H9 (cell line): ENCODE measurements around the gene RNF130. TPM values are rescaled to one million over a fixed set of nuclear protein-coding genes. Genes with fewer than 3 reads are reported as not detected.

Source experiments
- DNase-seq: peaks from one replicate; pipeline ENCODE4 v3.0.0-alpha.2; 2017
- H2AFZ ChIP-seq: one replicate; pipeline ENCODE4 v1.6.1; 2013; ENCODE audit warnings: mild to moderate bottlenecking, low read length, control low read depth, moderate library complexity
- H2AK5ac ChIP-seq: 2 replicates; pipeline ENCODE4 v1.6.1; 2013; ENCODE audit warnings: low read length, control low read depth, mixed read lengths; ENCODE audit not compliant: insufficient read length
- H2BK120ac ChIP-seq: one replicate; pipeline ENCODE4 v1.6.1; 2013; ENCODE audit warnings: low read depth, mild to moderate bottlenecking, low read length, control low read depth, inconsistent platforms; ENCODE audit not compliant: poor library complexity, severe bottlenecking
- H2BK12ac ChIP-seq: 2 replicates; pipeline ENCODE4 v1.6.1; 2013; ENCODE audit warnings: low read length, control low read depth, mixed read lengths, low read depth; ENCODE audit not compliant: insufficient read length
- H2BK15ac ChIP-seq: 2 replicates; pipeline ENCODE4 v1.6.1; 2013; ENCODE audit warnings: low read depth, low read length, control low read depth
- H2BK20ac ChIP-seq: one replicate; pipeline ENCODE4 v1.6.1; 2013; ENCODE audit warnings: low read depth, mild to moderate bottlenecking, low read length, control low read depth, inconsistent platforms; ENCODE audit not compliant: poor library complexity, severe bottlenecking
- H2BK5ac ChIP-seq: 2 replicates; pipeline ENCODE4 v1.6.1; 2013; ENCODE audit warnings: low read length, control low read depth, mixed read lengths; ENCODE audit not compliant: insufficient read length
- H3K14ac ChIP-seq: 2 replicates; pipeline ENCODE4 v1.6.1; 2013; ENCODE audit warnings: low read length, control low read depth; ENCODE audit not compliant: insufficient read depth
- H3K18ac ChIP-seq: 2 replicates; pipeline ENCODE4 v1.6.1; 2013; ENCODE audit warnings: low read depth, mild to moderate bottlenecking, mixed read lengths, low read length, control low read depth; ENCODE audit not compliant: insufficient read length
- H3K23ac ChIP-seq: 2 replicates; pipeline ENCODE4 v1.6.1; 2013; ENCODE audit warnings: low read length, control low read depth, mixed read lengths, low read depth; ENCODE audit not compliant: insufficient read length
- H3K23me2 ChIP-seq: 2 replicates; pipeline ENCODE4 v1.6.1; 2013; ENCODE audit warnings: low read depth, mild to moderate bottlenecking, mixed read lengths, low read length, control low read depth; ENCODE audit not compliant: insufficient read length, poor library complexity, severe bottlenecking
- H3K27ac ChIP-seq: 2 replicates; pipeline ENCODE4 v1.5.1; 2013; ENCODE audit warnings: low read length, control low read depth, mixed read lengths, low read depth; ENCODE audit not compliant: insufficient read length
- H3K27me3 ChIP-seq: 2 replicates; pipeline ENCODE4 v1.6.1; 2013; ENCODE audit warnings: low read length, control low read depth, inconsistent platforms; ENCODE audit not compliant: insufficient read depth
- H3K4ac ChIP-seq: 2 replicates; pipeline ENCODE4 v1.6.1; 2013; ENCODE audit warnings: low read depth, mild to moderate bottlenecking, control low read depth, inconsistent platforms, low read length, moderate library complexity
- H3K4me1 ChIP-seq: 2 replicates; pipeline ENCODE4 v1.6.1; 2013; ENCODE audit warnings: low read length, control low read depth, inconsistent platforms; ENCODE audit not compliant: insufficient read depth
- H3K4me2 ChIP-seq: 2 replicates; pipeline ENCODE4 v1.6.1; 2013; ENCODE audit warnings: low read length, control low read depth, mixed read lengths; ENCODE audit not compliant: insufficient read length, insufficient read depth
- H3K56ac ChIP-seq: 2 replicates; pipeline ENCODE4 v1.6.1; 2013; ENCODE audit warnings: low read depth, mild to moderate bottlenecking, mixed read lengths, low read length, control low read depth; ENCODE audit not compliant: insufficient read length
- H3K79me1 ChIP-seq: 2 replicates; pipeline ENCODE4 v1.6.1; 2013; ENCODE audit warnings: low read depth, mild to moderate bottlenecking, moderate library complexity, low read length, control low read depth, inconsistent platforms; ENCODE audit not compliant: insufficient read depth, poor library complexity, severe bottlenecking
- H3K79me2 ChIP-seq: 2 replicates; pipeline ENCODE4 v1.6.1; 2013; ENCODE audit warnings: low read length, control low read depth, inconsistent platforms; ENCODE audit not compliant: insufficient read depth
- H3K9ac ChIP-seq: 2 replicates; pipeline ENCODE4 v1.6.1; 2013; ENCODE audit warnings: low read length, control low read depth, mixed read lengths; ENCODE audit not compliant: insufficient read length; ENCODE audit errors: extremely low read depth
- H3K9me3 ChIP-seq: one replicate; pipeline ENCODE4 v1.6.1; 2013; ENCODE audit warnings: low read depth, low read length, inconsistent platforms; ENCODE audit not compliant: control insufficient read depth
- H3T11ph ChIP-seq: one replicate; pipeline ENCODE4 v1.6.1; 2013; ENCODE audit warnings: mild to moderate bottlenecking, low read length, control low read depth, inconsistent platforms
- H4K20me1 ChIP-seq: one replicate; pipeline ENCODE4 v1.6.1; 2013; ENCODE audit not compliant: control insufficient read depth, insufficient read length, insufficient read depth
- H4K5ac ChIP-seq: 2 replicates; pipeline ENCODE4 v1.6.1; 2013; ENCODE audit warnings: low read depth, mild to moderate bottlenecking, mixed read lengths, low read length, control low read depth; ENCODE audit not compliant: insufficient read length
- H4K8ac ChIP-seq: replicated peaks from 2 replicates; pipeline ENCODE4 v1.6.1; 2013; ENCODE audit warnings: low read length, control low read depth, mixed read lengths, low read depth; ENCODE audit not compliant: insufficient read length
- H4K91ac ChIP-seq: 2 replicates; pipeline ENCODE4 v1.6.1; 2013; ENCODE audit warnings: low read depth, mild to moderate bottlenecking, moderate library complexity, mixed read lengths, low read length, control low read depth; ENCODE audit not compliant: insufficient read length
- H3K27ac Mint-ChIP-seq, 3 experiments: 2 replicates in 2 of 3; 3 replicates in 1 of 3; pipeline ENCODE4 v1.8.0; 2020 to 2021; ENCODE audit warnings: mixed read lengths in 3 of 3, mild to moderate bottlenecking in 1 of 3, moderate library complexity in 1 of 3
- H3K27me3 Mint-ChIP-seq: 2 replicates; pipeline ENCODE4 v1.8.0; 2021; ENCODE audit warnings: low read depth, mild to moderate bottlenecking, moderate library complexity, mixed read lengths
- H3K36me3 Mint-ChIP-seq, 3 experiments: 2 replicates in 2 of 3; 3 replicates in 1 of 3; pipeline ENCODE4 v1.8.0; 2020 to 2021; ENCODE audit warnings: low read depth in 3 of 3, mixed read lengths in 3 of 3; ENCODE audit not compliant: insufficient read depth in 1 of 3
- H3K4me1 Mint-ChIP-seq, 2 experiments: 2 replicates each; pipeline ENCODE4 v1.8.0; 2020; ENCODE audit warnings: mixed read lengths in 2 of 2
- H3K4me3 Mint-ChIP-seq, 2 experiments: 2 replicates in 1 of 2; 3 replicates in 1 of 2; pipeline ENCODE4 v1.8.0; 2020 to 2021; ENCODE audit warnings: mild to moderate bottlenecking in 2 of 2, mixed read lengths in 2 of 2, moderate library complexity in 1 of 2
- H3K9me3 Mint-ChIP-seq, 2 experiments: 2 replicates in 1 of 2; 3 replicates in 1 of 2; pipeline ENCODE4 v1.8.0; 2020; ENCODE audit warnings: mild to moderate bottlenecking in 2 of 2, mixed read lengths in 2 of 2, moderate library complexity in 1 of 2
- CTCF ChIP-seq: fragments of 200-600 bp; sonication (generic); conservative IDR thresholded peaks from 3 replicates; pipeline ENCODE4 v1.8.0; 2021; ENCODE audit warnings: antibody characterized with exemption, mild to moderate bottlenecking
- WGBS: extraction: QIAGEN DNeasy Blood & Tissue Kit; methylation state at CpG from one replicate; pipeline ENCODE4 v1.1.7; 2013; ENCODE audit warnings: missing lambda C conversion rate, low lambda C conversion rate, mixed read lengths; ENCODE audit not compliant: insufficient read length; ENCODE audit errors: extremely low coverage; 5-methylcytosine and 5-hydroxymethylcytosine counted together
- total RNA-seq: library from RNA; stranded (reverse); gene quantifications from 2 replicates; pipeline ENCODE4 v1.2.1, GENCODE V29; 2021

RNF130 gene
- total RNA-seq, 1 experiment from 2014 or later: 80.0 TPM

GRCh38 chr5:179906294-179906794 lies 165.2 kb downstream of the RNF130 start:
- Histone ChIP-seq H3K23me2 (peaks cover 4% of the 10 kb centered on the region), H2BK20ac (no peak overlapping the region), H2AK5ac (no peak overlapping the region), H4K91ac (no peak overlapping the region), H3K4me2 (peak overlapping the region; percentile 76), H2BK15ac (no peak overlapping the region), H3K23ac (no peak overlapping the region), H3K27me3 (no peaks in the 10 kb centered on the region), H4K8ac (no peak overlapping the region), H3K9me3 (no peaks in the 10 kb centered on the region), H2AFZ (no peak overlapping the region), H3K9ac (no peak overlapping the region), H3K4ac (no peak overlapping the region), H3K14ac (no peak overlapping the region), H3K4me1 (no peaks in the 10 kb centered on the region), H2BK12ac (no peak overlapping the region), H3T11ph (no peak overlapping the region), H4K5ac (no peak overlapping the region), H3K27ac (no peak overlapping the region), H3K18ac (no peak overlapping the region), H2BK120ac (no peak overlapping the region), H3K56ac (no peak overlapping the region), H3K79me2 (no peaks in the 10 kb centered on the region), H2BK5ac (no peak overlapping the region), H3K79me1 (no peaks in the 10 kb centered on the region), H4K20me1 (no peaks in the 10 kb centered on the region)
- peak; percentile 43 for DNase-seq
- Mint-ChIP-seq H3K36me3 (peaks cover 9 to 35% (median 27%) of the 10 kb centered on the region in 3 experiments), H3K27me3 (peaks cover 2% of the 10 kb centered on the region), H3K9me3 (no peaks in the 10 kb centered on the region; a peak in 1 of 5 replicates), H3K4me1 (peaks cover 0 to 11% of the 10 kb centered on the region in 2 experiments; a peak in 3 of 4 replicates), H3K4me3 (peak overlapping the region; percentile 76 to 87), H3K27ac (no peak overlapping the region; a peak in 1 of 7 replicates)
- no CpG with 5 or more reads among the region's 24 CpGs for WGBS
- no peak for TF ChIP-seq CTCF
